HL-60 (cell line): Measurements from ENCODE around the gene KNCN.

Source experiments
- DNase-seq, 2 experiments: peaks; one replicate each; pipeline ENCODE4 v3.0.0-alpha.2; 2010 to 2020; ENCODE audit warnings: low read depth in 1 of 2, low spot score in 1 of 2
- H3K27ac ChIP-seq: fragments of 250-450 bp; sonication (Bioruptor Pico); replicated peaks from 2 replicates; pipeline ENCODE4 v1.5.1; 2020; ENCODE audit warnings: mild to moderate bottlenecking, moderate library complexity
- H3K27me3 ChIP-seq: fragments of 250-450 bp; sonication (Bioruptor Pico); 2 replicates; pipeline ENCODE4 v1.5.1; 2021; ENCODE audit warnings: mild to moderate bottlenecking, moderate library complexity; ENCODE audit not compliant: insufficient read depth, poor library complexity, severe bottlenecking
- H3K4me3 ChIP-seq: replicated peaks from 2 replicates; pipeline ENCODE4 v1.5.1; 2011; ENCODE audit warnings: mild to moderate bottlenecking, control low read depth, low read length; ENCODE audit not compliant: insufficient read depth
- CTCF ChIP-seq: IDR thresholded peaks from one replicate; pipeline ENCODE4 v1.5.1; 2011; ENCODE audit warnings: low read length, control low read depth, inconsistent platforms; ENCODE audit not compliant: insufficient read depth
- GABPA ChIP-seq: IDR thresholded peaks from 2 replicates; pipeline ENCODE4 v1.6.1; 2012; ENCODE audit warnings: low read depth
- POLR2AphosphoS5 ChIP-seq: IDR thresholded peaks from 2 replicates; pipeline ENCODE4 v1.6.1; 2012; ENCODE audit warnings: low read depth
- REST ChIP-seq: IDR thresholded peaks from 2 replicates; pipeline ENCODE4 v1.6.1; 2012; ENCODE audit warnings: low read depth; ENCODE audit not compliant: insufficient replicate concordance
- SPI1 ChIP-seq: IDR thresholded peaks from 2 replicates; pipeline ENCODE4 v1.6.1; 2012; ENCODE audit warnings: low read depth, mild to moderate bottlenecking, borderline replicate concordance

The KNCN gene

GRCh38 chr1:46575778-46576177, 24.3 kb upstream of the KNCN start:
- H3K27me3 ChIP-seq, result no peaks in the 10 kb centered on the region
- H3K27ac ChIP-seq, result no peak overlapping the region
- no peak overlapping the region for H3K4me3 ChIP-seq
- DNase-seq, result no peak
- TF ChIP-seq CTCF (no peak), SPI1 (no peak), POLR2AphosphoS5 (no peak), REST (no peak)

GRCh38 chr1:46575300-46575699, 23.9 kb upstream of the KNCN start:
- no peak for TF ChIP-seq GABPA
- no peak for TF ChIP-seq CTCF
- TF ChIP-seq REST, result no peak
- no peak for TF ChIP-seq POLR2AphosphoS5
- TF ChIP-seq SPI1, result no peak
- DNase-seq, result no peak
- H3K4me3 ChIP-seq, result no peak overlapping the region
- no peak overlapping the region for H3K27ac ChIP-seq
- H3K27me3 ChIP-seq, result no peaks in the 10 kb centered on the region

- Histone ChIP-seq H3K4me3 (no peak overlapping the region), H3K27me3 (no peaks in the 10 kb centered on the region), H3K27ac (no peak overlapping the region)
- DNase-seq, result no peak
- no peak for TF ChIP-seq SPI1
- no peak for TF ChIP-seq POLR2AphosphoS5
- TF ChIP-seq CTCF, result no peak
- no peak for TF ChIP-seq REST
- no peak for TF ChIP-seq GABPA
These were observed 20.3 kb upstream of the KNCN start for GRCh38 chr1:46571691-46572225.
